PC-9 (cell line): ENCODE measurements around the gene ATP12A. TPM values are rescaled to one million over a fixed set of nuclear protein-coding genes. Genes with fewer than 3 reads are reported as not detected.

Experiments used
- BruUV-seq: library from RNA; stranded (reverse); fragments of 400-500 nt; replicated peaks from 2 replicates; lab custom pipeline; 2021; lab: Mats Ljungman, UMichigan
- CTCF ChIA-PET: fragments of 300-600 bp; sonication (Branson Sonifier 250); formaldehyde crosslinking; loops from one replicate; lab custom pipeline; 2022; ENCODE audit warnings: antibody characterized with exemption; lab: Charles Lee
- POLR2A ChIA-PET: fragments of 300-600 bp; sonication (Branson Sonifier 250); formaldehyde crosslinking; loops from one replicate; lab custom pipeline; 2022; ENCODE audit warnings: antibody characterized with exemption; ENCODE audit not compliant: unreplicated experiment; lab: Charles Lee
- DNase-seq, 2 experiments: peaks; one replicate each; pipeline versions ENCODE4 v3.0.0 to v3.0.0-alpha.2; 2015 to 2022; ENCODE audit warnings: mixed read lengths in 1 of 2
- H2AFZ ChIP-seq: fragments of 200-600 bp; sonication (generic); 2 replicates; pipeline ENCODE4 v1.8.1; 2017; ENCODE audit warnings: antibody characterized with exemption
- H3F3A ChIP-seq: fragments of 200-600 bp; sonication (generic); 2 replicates; pipeline ENCODE4 v1.8.1; 2017; ENCODE audit warnings: antibody characterized with exemption, mild to moderate bottlenecking, low read depth; ENCODE audit not compliant: insufficient read depth
- H3K27ac ChIP-seq: fragments of 200-600 bp; sonication (generic); 2 replicates; pipeline ENCODE4 v1.6.1; 2016; ENCODE audit warnings: mixed run types
- H3K27me3 ChIP-seq: fragments of 200-600 bp; sonication (generic); 2 replicates; pipeline ENCODE4 v1.6.1; 2016; ENCODE audit warnings: low read depth, mixed run types; ENCODE audit not compliant: insufficient read depth
- H3K36me3 ChIP-seq: fragments of 200-600 bp; sonication (generic); 2 replicates; pipeline ENCODE4 v1.6.1; 2016; ENCODE audit warnings: low read depth, mixed run types
- H3K4me1 ChIP-seq: fragments of 200-600 bp; sonication (generic); replicated peaks from 2 replicates; pipeline ENCODE4 v1.6.1; 2016; ENCODE audit warnings: mixed run types; ENCODE audit not compliant: insufficient read depth
- H3K4me2 ChIP-seq: fragments of 200-600 bp; sonication (generic); 2 replicates; pipeline ENCODE4 v1.6.1; 2017; ENCODE audit warnings: mixed run types
- H3K4me3 ChIP-seq: fragments of 200-600 bp; sonication (generic); 2 replicates; pipeline ENCODE4 v1.6.1; 2016; ENCODE audit warnings: mixed run types
- H3K79me2 ChIP-seq: fragments of 200-600 bp; sonication (generic); 2 replicates; pipeline ENCODE4 v1.6.1; 2017; ENCODE audit warnings: low read depth, mixed run types
- H3K9me2 ChIP-seq: fragments of 200-600 bp; sonication (generic); 2 replicates; pipeline ENCODE4 v1.8.1; 2017; ENCODE audit warnings: mild to moderate bottlenecking; ENCODE audit not compliant: insufficient read depth
- H3K9me3 ChIP-seq: fragments of 200-600 bp; sonication (generic); 2 replicates; pipeline ENCODE4 v1.8.1; 2016; ENCODE audit warnings: low read depth; ENCODE audit not compliant: insufficient read depth
- H4K20me1 ChIP-seq: fragments of 200-600 bp; sonication (generic); 2 replicates; pipeline ENCODE4 v1.8.1; 2017; ENCODE audit not compliant: insufficient read depth
- EZH2 ChIP-seq: fragments of 200-600 bp; sonication (generic); IDR thresholded peaks from 2 replicates; pipeline ENCODE4 v1.8.0; 2017; ENCODE audit warnings: antibody characterized with exemption, low read depth
- intact Hi-C: fragments of 100-400 bp; cut with micrococcal nuclease; formaldehyde crosslinking; loops from one replicate; pipeline ENCODE4 v1.10.0; 2022; ENCODE audit not compliant: unreplicated experiment
- total RNA-seq: library from RNA; stranded (reverse); gene quantifications from 2 replicates; pipeline ENCODE4 v1.2.3, GENCODE V29; 2021
- TF ChIP-seq, protein P1 (sequence below): fragments of 200-600 bp; sonication (generic); conservative IDR thresholded peaks from 2 replicates; pipeline ENCODE4 v1.6.1; 2017; ENCODE audit warnings: mixed run types, antibody characterized with exemption, mild to moderate bottlenecking, moderate library complexity

Gene ATP12A
- total RNA-seq, 1 experiment from 2014 or later: 0.09 TPM

DNA sequence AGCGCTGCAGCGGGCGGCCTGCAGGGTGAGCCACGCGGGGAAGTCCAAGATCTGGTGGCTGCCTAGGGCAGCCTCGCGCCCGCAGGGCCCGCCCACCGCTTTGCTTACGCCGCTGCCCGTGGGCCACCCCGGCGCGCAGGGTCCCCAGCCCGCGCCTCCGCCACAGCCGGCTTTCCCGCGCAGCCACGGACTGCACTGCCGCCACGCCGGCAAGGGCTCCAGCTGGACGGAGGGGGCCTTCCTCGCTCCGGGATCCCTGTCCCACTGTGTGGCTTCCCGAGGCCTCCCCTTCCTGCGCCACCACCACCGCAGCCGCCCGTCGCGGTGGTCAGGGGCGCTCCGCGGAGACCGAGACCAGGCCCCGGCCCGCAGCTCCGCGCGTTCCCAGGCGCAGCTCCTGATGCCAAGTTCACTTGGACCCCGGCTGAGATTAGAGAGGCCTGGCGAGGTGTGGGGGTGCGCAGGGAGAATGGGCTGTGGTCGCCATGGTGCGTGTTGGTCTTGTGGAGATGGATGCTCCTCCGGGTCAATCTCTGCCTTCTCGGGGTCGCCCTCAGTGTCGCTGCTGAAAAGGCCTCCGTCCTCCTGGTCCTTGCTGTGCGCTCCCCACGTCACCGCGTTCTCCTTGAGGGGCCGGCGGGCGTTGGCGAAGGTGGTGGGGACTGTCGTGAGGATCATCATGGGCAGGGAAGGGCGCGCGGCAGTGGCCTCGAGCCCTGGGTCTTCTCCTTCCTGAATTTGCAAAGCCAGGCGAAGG, 65.8 kb downstream of the ATP12A start:
- no peak for TF ChIP-seq EZH2
- TF ChIP-seq, protein P1, sequence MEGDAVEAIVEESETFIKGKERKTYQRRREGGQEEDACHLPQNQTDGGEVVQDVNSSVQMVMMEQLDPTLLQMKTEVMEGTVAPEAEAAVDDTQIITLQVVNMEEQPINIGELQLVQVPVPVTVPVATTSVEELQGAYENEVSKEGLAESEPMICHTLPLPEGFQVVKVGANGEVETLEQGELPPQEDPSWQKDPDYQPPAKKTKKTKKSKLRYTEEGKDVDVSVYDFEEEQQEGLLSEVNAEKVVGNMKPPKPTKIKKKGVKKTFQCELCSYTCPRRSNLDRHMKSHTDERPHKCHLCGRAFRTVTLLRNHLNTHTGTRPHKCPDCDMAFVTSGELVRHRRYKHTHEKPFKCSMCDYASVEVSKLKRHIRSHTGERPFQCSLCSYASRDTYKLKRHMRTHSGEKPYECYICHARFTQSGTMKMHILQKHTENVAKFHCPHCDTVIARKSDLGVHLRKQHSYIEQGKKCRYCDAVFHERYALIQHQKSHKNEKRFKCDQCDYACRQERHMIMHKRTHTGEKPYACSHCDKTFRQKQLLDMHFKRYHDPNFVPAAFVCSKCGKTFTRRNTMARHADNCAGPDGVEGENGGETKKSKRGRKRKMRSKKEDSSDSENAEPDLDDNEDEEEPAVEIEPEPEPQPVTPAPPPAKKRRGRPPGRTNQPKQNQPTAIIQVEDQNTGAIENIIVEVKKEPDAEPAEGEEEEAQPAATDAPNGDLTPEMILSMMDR: no peak
- H3K36me3 ChIP-seq: no peaks in the 10 kb centered on the region
- intact Hi-C loops: no loop called here
- no peak overlapping the region for H2AFZ ChIP-seq
- H3K4me1 ChIP-seq: no peaks in the 10 kb centered on the region
- no peaks in the 10 kb centered on the region for H4K20me1 ChIP-seq
- no peak overlapping the region for H3K4me2 ChIP-seq
- H3F3A ChIP-seq: no peaks in the 10 kb centered on the region
- H3K27me3 ChIP-seq: 0 out of 2 replicates have a peak, but pooled peaks cover 10% of the 10 kb centered on the region
- BruUV-seq: no TSS peak
- ChIA-PET CTCF (no interaction called here), POLR2A (no interaction called here)
- no peak overlapping the region for H3K4me3 ChIP-seq
- H3K79me2 ChIP-seq: no peaks in the 10 kb centered on the region
- DNase-seq: no peak
- no peaks in the 10 kb centered on the region for H3K9me3 ChIP-seq
- H3K9me2 ChIP-seq: no peaks in the 10 kb centered on the region
- no peak overlapping the region for H3K27ac ChIP-seq

DNA sequence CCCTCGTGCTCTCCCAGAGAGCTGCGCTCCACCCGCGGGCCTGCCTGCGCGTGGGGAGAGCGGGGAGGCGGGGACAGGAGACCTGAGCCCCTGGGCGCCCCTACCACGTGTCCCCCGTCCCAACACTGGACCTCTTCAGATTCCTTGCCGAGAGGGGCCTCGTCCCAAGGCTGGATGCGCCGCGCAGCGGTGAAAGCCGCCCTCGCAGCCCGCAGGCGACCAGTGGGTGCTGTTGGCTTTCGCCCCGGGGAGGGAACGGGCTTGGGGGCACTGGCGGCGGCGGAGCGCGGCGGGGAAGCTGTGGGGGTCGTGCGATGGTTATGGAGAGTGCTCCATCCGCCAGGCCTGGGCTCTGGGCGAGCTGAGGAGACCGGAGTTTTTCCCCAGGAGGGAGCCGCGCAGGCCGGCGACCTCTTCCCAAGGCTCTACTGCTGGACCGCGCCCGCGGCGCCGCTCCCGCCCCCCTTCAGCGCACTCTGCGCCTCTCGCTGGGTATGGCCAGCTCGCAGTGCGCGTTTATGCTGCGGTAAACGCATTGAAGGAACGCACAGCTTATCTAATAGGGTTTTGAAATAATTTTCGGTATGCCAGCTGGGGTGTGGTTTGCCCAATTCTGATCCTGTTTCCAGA, 66.5 kb downstream of the ATP12A start:
- H3K4me3 ChIP-seq: no peak overlapping the region
- no peak overlapping the region for H2AFZ ChIP-seq
- CTCF ChIA-PET: no interaction called here

DNA sequence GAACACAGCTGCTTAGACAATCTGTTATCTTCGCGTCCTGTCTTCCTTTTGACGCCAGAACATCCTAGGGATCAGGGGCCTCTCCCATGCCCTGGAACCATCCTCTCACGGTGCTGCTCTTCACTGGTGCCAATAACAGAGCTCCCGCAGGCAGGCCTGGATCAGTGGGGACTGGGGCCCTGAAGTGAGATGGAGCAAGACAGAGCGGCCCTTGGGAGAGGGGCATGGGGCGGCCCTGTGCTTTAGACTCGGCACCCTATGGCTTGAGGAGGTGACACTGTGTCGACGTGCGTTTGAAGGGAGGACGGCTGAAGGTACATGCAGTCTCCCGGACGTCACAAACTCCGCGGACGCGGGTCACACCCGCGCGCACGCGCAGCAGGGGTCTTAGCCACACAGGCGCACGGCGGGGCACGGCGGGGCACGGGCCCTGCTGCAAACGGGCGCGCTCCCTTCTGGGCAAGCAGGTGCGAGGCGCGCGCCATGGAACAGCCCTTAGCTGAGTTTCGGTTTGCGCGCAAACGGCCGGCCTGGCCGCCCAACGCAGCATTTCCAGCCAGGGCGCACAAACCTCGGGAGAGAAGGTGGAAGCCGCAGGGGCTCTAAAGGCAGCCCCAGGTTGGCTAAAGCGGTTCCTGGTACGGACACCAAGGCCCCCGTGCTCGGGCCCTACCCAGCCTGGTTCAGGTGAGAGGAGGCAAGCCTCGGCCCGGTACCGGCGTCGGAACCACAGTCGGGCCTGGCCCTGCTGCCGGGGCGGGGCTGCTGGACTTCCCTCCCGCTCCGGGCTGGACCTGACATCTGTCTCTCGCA, 67.2 kb downstream of the ATP12A start:
- no peak for DNase-seq
- Histone ChIP-seq H4K20me1 (no peaks in the 10 kb centered on the region), H2AFZ (no peak overlapping the region), H3K4me2 (no peak overlapping the region), H3K36me3 (no peaks in the 10 kb centered on the region), H3K4me1 (no peaks in the 10 kb centered on the region), H3K27ac (no peak overlapping the region), H3K4me3 (no peak overlapping the region), H3K9me2 (no peaks in the 10 kb centered on the region), H3K79me2 (no peaks in the 10 kb centered on the region), H3K9me3 (no peaks in the 10 kb centered on the region), H3K27me3 (0 out of 2 replicates have a peak, but pooled peaks cover 10% of the 10 kb centered on the region), H3F3A (no peaks in the 10 kb centered on the region)
- POLR2A ChIA-PET: no interaction called here
- CTCF ChIA-PET: no interaction called here
- TF ChIP-seq EZH2: no peak
- TF ChIP-seq, protein P1: no peak
- intact Hi-C loops: no loop called here
- no TSS peak for BruUV-seq

More for the DNA sequence above, 66.5 kb downstream of the ATP12A start:
- no peak for TF ChIP-seq EZH2
- TF ChIP-seq, protein P1: no peak
- Histone ChIP-seq H3K27me3 (0 out of 2 replicates have a peak, but pooled peaks cover 10% of the 10 kb centered on the region), H3K9me3 (no peaks in the 10 kb centered on the region), H3K4me2 (no peak overlapping the region), H3K36me3 (no peaks in the 10 kb centered on the region), H3K79me2 (no peaks in the 10 kb centered on the region), H3K9me2 (no peaks in the 10 kb centered on the region), H3K4me1 (no peaks in the 10 kb centered on the region), H3K27ac (no peak overlapping the region), H3F3A (no peaks in the 10 kb centered on the region), H4K20me1 (no peaks in the 10 kb centered on the region)
- intact Hi-C loops: no loop called here
- no peak for DNase-seq
- POLR2A ChIA-PET: no interaction called here
- BruUV-seq: no TSS peak
